ENCODE results near the gene IPO11.
"Not testable (repeated sequence)": the region's sequence is repeated elsewhere in the genome, so short reads cannot be mapped to it uniquely, and the experiment has no call there.

The IPO11 gene

GRCh38 chr5:62647241-62647640 lies 234.7 kb downstream of the IPO11 start:
- no peak overlapping the region for H3K27ac ChIP-seq (ENCODE audit: insufficient read depth, low read depth, low read length, poor library complexity, severe bottlenecking)
- no peaks in the 10 kb centered on the region for H3K4me1 ChIP-seq (ENCODE audit: control insufficient read depth, insufficient read depth, low read length)
- H3K36me3 ChIP-seq (ENCODE audit: control insufficient read depth, insufficient read depth, low read length), result no peaks in the 10 kb centered on the region
- no peak overlapping the region for H3K4me3 ChIP-seq (ENCODE audit: insufficient read depth, low read depth, low read length)
- H3K27me3 ChIP-seq (ENCODE audit: control insufficient read depth, insufficient read depth, low read length, poor library complexity, severe bottlenecking), result no peaks in the 10 kb centered on the region
- H3K9me3 ChIP-seq (ENCODE audit: control insufficient read depth, low read length), result no peaks in the 10 kb centered on the region

GRCh38 chr5:62649025-62649424 lies 236.5 kb downstream of the IPO11 start:
- H3K4me1 ChIP-seq (ENCODE audit: control insufficient read depth, insufficient read depth, low read length), result no peaks in the 10 kb centered on the region
- no peak overlapping the region for H3K27ac ChIP-seq (ENCODE audit: insufficient read depth, low read depth, low read length, poor library complexity, severe bottlenecking)
- H3K36me3 ChIP-seq (ENCODE audit: control insufficient read depth, insufficient read depth, low read length), result no peaks in the 10 kb centered on the region
- no peaks in the 10 kb centered on the region for H3K27me3 ChIP-seq (ENCODE audit: control insufficient read depth, insufficient read depth, low read length, poor library complexity, severe bottlenecking)
- H3K4me3 ChIP-seq (ENCODE audit: insufficient read depth, low read depth, low read length), result no peak overlapping the region
- 94 to 95% methylated on average over 4 of the region's 4 CpGs for WGBS, 2 experiments
- H3K9me3 ChIP-seq (ENCODE audit: control insufficient read depth, low read length), result no peaks in the 10 kb centered on the region

GRCh38 chr5:62649476-62650113 lies 237.0 kb downstream of the IPO11 start:
- Histone ChIP-seq H3K4me3 (ENCODE audit: insufficient read depth, low read depth, low read length) (no peak overlapping the region), H3K9me3 (ENCODE audit: control insufficient read depth, low read length) (no peaks in the 10 kb centered on the region), H3K27me3 (ENCODE audit: control insufficient read depth, insufficient read depth, low read length, poor library complexity, severe bottlenecking) (no peaks in the 10 kb centered on the region), H3K27ac (ENCODE audit: insufficient read depth, low read depth, low read length, poor library complexity, severe bottlenecking) (no peak overlapping the region), H3K36me3 (ENCODE audit: control insufficient read depth, insufficient read depth, low read length) (no peaks in the 10 kb centered on the region), H3K4me1 (ENCODE audit: control insufficient read depth, insufficient read depth, low read length) (no peaks in the 10 kb centered on the region)
- WGBS, 2 experiments, result 65 to 78% methylated on average over 4 of the region's 4 CpGs

- WGBS, 2 experiments, result 86 to 87% methylated on average over 5 of the region's 5 CpGs
- no peaks in the 10 kb centered on the region for H3K9me3 ChIP-seq (ENCODE audit: control insufficient read depth, low read length)
- no peaks in the 10 kb centered on the region for H3K36me3 ChIP-seq (ENCODE audit: control insufficient read depth, insufficient read depth, low read length)
- H3K27me3 ChIP-seq (ENCODE audit: control insufficient read depth, insufficient read depth, low read length, poor library complexity, severe bottlenecking), result no peaks in the 10 kb centered on the region
- no peaks in the 10 kb centered on the region for H3K4me1 ChIP-seq (ENCODE audit: control insufficient read depth, insufficient read depth, low read length)
- no peak overlapping the region for H3K4me3 ChIP-seq (ENCODE audit: insufficient read depth, low read depth, low read length)
- no peak overlapping the region for H3K27ac ChIP-seq (ENCODE audit: insufficient read depth, low read depth, low read length, poor library complexity, severe bottlenecking)
These were observed 237.6 kb downstream of the IPO11 start for GRCh38 chr5:62650197-62650596.

- 90 to 93% methylated on average over 5 of the region's 5 CpGs for WGBS, 2 experiments
- H3K27ac ChIP-seq (ENCODE audit: insufficient read depth, low read depth, low read length, poor library complexity, severe bottlenecking), result no peak overlapping the region
- no peaks in the 10 kb centered on the region for H3K9me3 ChIP-seq (ENCODE audit: control insufficient read depth, low read length)
- no peak overlapping the region for H3K4me3 ChIP-seq (ENCODE audit: insufficient read depth, low read depth, low read length)
- H3K4me1 ChIP-seq (ENCODE audit: control insufficient read depth, insufficient read depth, low read length), result no peaks in the 10 kb centered on the region
- no peaks in the 10 kb centered on the region for H3K36me3 ChIP-seq (ENCODE audit: control insufficient read depth, insufficient read depth, low read length)
- no peaks in the 10 kb centered on the region for H3K27me3 ChIP-seq (ENCODE audit: control insufficient read depth, insufficient read depth, low read length, poor library complexity, severe bottlenecking)
These were observed 239.7 kb downstream of the IPO11 start for GRCh38 chr5:62652225-62652624.

GRCh38 chr5:62653001-62653863 lies 240.7 kb downstream of the IPO11 start:
- H3K4me3 ChIP-seq (ENCODE audit: insufficient read depth, low read depth, low read length), result no peak overlapping the region
- H3K36me3 ChIP-seq (ENCODE audit: control insufficient read depth, insufficient read depth, low read length), result no peaks in the 10 kb centered on the region
- no peaks in the 10 kb centered on the region for H3K9me3 ChIP-seq (ENCODE audit: control insufficient read depth, low read length)
- H3K4me1 ChIP-seq (ENCODE audit: control insufficient read depth, insufficient read depth, low read length), result no peaks in the 10 kb centered on the region
- WGBS, 2 experiments, result 92 to 93% methylated on average over 7 of the region's 7 CpGs
- H3K27ac ChIP-seq (ENCODE audit: insufficient read depth, low read depth, low read length, poor library complexity, severe bottlenecking), result no peak overlapping the region
- H3K27me3 ChIP-seq (ENCODE audit: control insufficient read depth, insufficient read depth, low read length, poor library complexity, severe bottlenecking), result no peaks in the 10 kb centered on the region

GRCh38 chr5:62653864-62654575 lies 241.5 kb downstream of the IPO11 start:
- Histone ChIP-seq H3K4me3 (ENCODE audit: insufficient read depth, low read depth, low read length) (no peak overlapping the region), H3K9me3 (ENCODE audit: control insufficient read depth, low read length) (no peaks in the 10 kb centered on the region), H3K27me3 (ENCODE audit: control insufficient read depth, insufficient read depth, low read length, poor library complexity, severe bottlenecking) (no peaks in the 10 kb centered on the region), H3K4me1 (ENCODE audit: control insufficient read depth, insufficient read depth, low read length) (no peaks in the 10 kb centered on the region), H3K27ac (ENCODE audit: insufficient read depth, low read depth, low read length, poor library complexity, severe bottlenecking) (no peak overlapping the region), H3K36me3 (ENCODE audit: control insufficient read depth, insufficient read depth, low read length) (no peaks in the 10 kb centered on the region)
- WGBS, 2 experiments, result 91 to 93% methylated on average over 11 of the region's 11 CpGs

GRCh38 chr5:62657772-62658171 lies 245.2 kb downstream of the IPO11 start:
- not testable (repeated sequence) for H3K4me1 ChIP-seq (ENCODE audit: control insufficient read depth, insufficient read depth, low read length); H3K4me3 ChIP-seq (ENCODE audit: insufficient read depth, low read depth, low read length); H3K9me3 ChIP-seq (ENCODE audit: control insufficient read depth, low read length); H3K27me3 ChIP-seq (ENCODE audit: control insufficient read depth, insufficient read depth, low read length, poor library complexity, severe bottlenecking); H3K36me3 ChIP-seq (ENCODE audit: control insufficient read depth, insufficient read depth, low read length); H3K27ac ChIP-seq (ENCODE audit: insufficient read depth, low read depth, low read length, poor library complexity, severe bottlenecking)

- WGBS, 2 experiments, result 94% methylated on average over 8 of the region's 8 CpGs
These were observed 248.6 kb downstream of the IPO11 start for GRCh38 chr5:62661126-62661525.

GRCh38 chr5:62662521-62662920 lies 250.0 kb downstream of the IPO11 start:
- WGBS, 2 experiments, result 91 to 100% methylated on average over 1 of the region's 2 CpGs
- Histone ChIP-seq H3K4me1 (ENCODE audit: control insufficient read depth, insufficient read depth, low read length) (no peaks in the 10 kb centered on the region), H3K9me3 (ENCODE audit: control insufficient read depth, low read length) (no peaks in the 10 kb centered on the region), H3K36me3 (ENCODE audit: control insufficient read depth, insufficient read depth, low read length) (no peaks in the 10 kb centered on the region), H3K27me3 (ENCODE audit: control insufficient read depth, insufficient read depth, low read length, poor library complexity, severe bottlenecking) (no peaks in the 10 kb centered on the region), H3K27ac (ENCODE audit: insufficient read depth, low read depth, low read length, poor library complexity, severe bottlenecking) (no peak overlapping the region), H3K4me3 (ENCODE audit: insufficient read depth, low read depth, low read length) (no peak overlapping the region)

More at GRCh38 chr5:62661126-62661525, 248.6 kb downstream of the IPO11 start:
- no peak overlapping the region for H3K4me3 ChIP-seq (ENCODE audit: insufficient read depth, low read depth, low read length)
- no peaks in the 10 kb centered on the region for H3K36me3 ChIP-seq (ENCODE audit: control insufficient read depth, insufficient read depth, low read length)
- H3K27me3 ChIP-seq (ENCODE audit: control insufficient read depth, insufficient read depth, low read length, poor library complexity, severe bottlenecking), result no peaks in the 10 kb centered on the region
- no peaks in the 10 kb centered on the region for H3K9me3 ChIP-seq (ENCODE audit: control insufficient read depth, low read length)
- no peak overlapping the region for H3K27ac ChIP-seq (ENCODE audit: insufficient read depth, low read depth, low read length, poor library complexity, severe bottlenecking)
- H3K4me1 ChIP-seq (ENCODE audit: control insufficient read depth, insufficient read depth, low read length), result no peaks in the 10 kb centered on the region
